Measurements from ENCODE around the gene MYL9. TPM values are rescaled to one million over a fixed set of nuclear protein-coding genes. Genes with fewer than 3 reads are reported as not detected.

MYL9 gene
- total and polyA plus RNA-seq, 2 experiments from 2014 or later = 29.7 to 100 TPM

- peaks cover 24% of the 10 kb centered on the region for H3K4me1 ChIP-seq (ENCODE audit: insufficient read depth)
- peaks cover 34% of the 10 kb centered on the region for H3K79me2 ChIP-seq (replicated peaks; ENCODE audit: insufficient read depth)
- H3K27me3 ChIP-seq (ENCODE audit: insufficient read depth) = no peaks in the 10 kb centered on the region
- Mint-ChIP-seq H3K27ac (no peak overlapping the region), H3K9me3 (peaks cover 12% of the 10 kb centered on the region), H3K27me3 (ENCODE audit: insufficient read depth, low read depth, poor library complexity) (peaks cover 2% of the 10 kb centered on the region), H3K4me3 (no peak overlapping the region), H3K4me1 (peaks cover 28% of the 10 kb centered on the region), H3K36me3 (ENCODE audit: low read depth) (peaks cover 38% of the 10 kb centered on the region)
- H4K20me1 ChIP-seq (replicated peaks; ENCODE audit: insufficient read depth) = no peaks in the 10 kb centered on the region
- H3K4me3 ChIP-seq = no peak overlapping the region
- H2AFZ ChIP-seq = no peak overlapping the region
- no peak for ATAC-seq
- TF ChIP-seq, protein P1, sequence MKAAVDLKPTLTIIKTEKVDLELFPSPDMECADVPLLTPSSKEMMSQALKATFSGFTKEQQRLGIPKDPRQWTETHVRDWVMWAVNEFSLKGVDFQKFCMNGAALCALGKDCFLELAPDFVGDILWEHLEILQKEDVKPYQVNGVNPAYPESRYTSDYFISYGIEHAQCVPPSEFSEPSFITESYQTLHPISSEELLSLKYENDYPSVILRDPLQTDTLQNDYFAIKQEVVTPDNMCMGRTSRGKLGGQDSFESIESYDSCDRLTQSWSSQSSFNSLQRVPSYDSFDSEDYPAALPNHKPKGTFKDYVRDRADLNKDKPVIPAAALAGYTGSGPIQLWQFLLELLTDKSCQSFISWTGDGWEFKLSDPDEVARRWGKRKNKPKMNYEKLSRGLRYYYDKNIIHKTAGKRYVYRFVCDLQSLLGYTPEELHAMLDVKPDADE (IDR thresholded peaks at IDR 0.05) = no peak
- TF ChIP-seq EZH2phosphoT487 (IDR thresholded peaks at IDR 0.05; ENCODE audit: unreplicated experiment) = no peak
- no peak for TF ChIP-seq ZNF114 (CRISPR knock-in tag; IDR thresholded peaks at IDR 0.05)
- no peak for TF ChIP-seq NANOG (IDR thresholded peaks at IDR 0.05; ENCODE audit: borderline replicate concordance)
- TF ChIP-seq CREB1 (CRISPR knock-in tag; IDR thresholded peaks at IDR 0.05; ENCODE audit: low read depth) = no peak
- no peak for TF ChIP-seq STAT1 (IDR thresholded peaks at IDR 0.05; ENCODE audit: unreplicated experiment)
- TF ChIP-seq CTCF (conservative IDR thresholded peaks at IDR 0.05; ENCODE audit: low read depth in 2 of 2) = no peak
- TF ChIP-seq EZH2 (IDR thresholded peaks at IDR 0.05; ENCODE audit: low read depth, unreplicated experiment) = no peak
- TF ChIP-seq, protein P2, sequence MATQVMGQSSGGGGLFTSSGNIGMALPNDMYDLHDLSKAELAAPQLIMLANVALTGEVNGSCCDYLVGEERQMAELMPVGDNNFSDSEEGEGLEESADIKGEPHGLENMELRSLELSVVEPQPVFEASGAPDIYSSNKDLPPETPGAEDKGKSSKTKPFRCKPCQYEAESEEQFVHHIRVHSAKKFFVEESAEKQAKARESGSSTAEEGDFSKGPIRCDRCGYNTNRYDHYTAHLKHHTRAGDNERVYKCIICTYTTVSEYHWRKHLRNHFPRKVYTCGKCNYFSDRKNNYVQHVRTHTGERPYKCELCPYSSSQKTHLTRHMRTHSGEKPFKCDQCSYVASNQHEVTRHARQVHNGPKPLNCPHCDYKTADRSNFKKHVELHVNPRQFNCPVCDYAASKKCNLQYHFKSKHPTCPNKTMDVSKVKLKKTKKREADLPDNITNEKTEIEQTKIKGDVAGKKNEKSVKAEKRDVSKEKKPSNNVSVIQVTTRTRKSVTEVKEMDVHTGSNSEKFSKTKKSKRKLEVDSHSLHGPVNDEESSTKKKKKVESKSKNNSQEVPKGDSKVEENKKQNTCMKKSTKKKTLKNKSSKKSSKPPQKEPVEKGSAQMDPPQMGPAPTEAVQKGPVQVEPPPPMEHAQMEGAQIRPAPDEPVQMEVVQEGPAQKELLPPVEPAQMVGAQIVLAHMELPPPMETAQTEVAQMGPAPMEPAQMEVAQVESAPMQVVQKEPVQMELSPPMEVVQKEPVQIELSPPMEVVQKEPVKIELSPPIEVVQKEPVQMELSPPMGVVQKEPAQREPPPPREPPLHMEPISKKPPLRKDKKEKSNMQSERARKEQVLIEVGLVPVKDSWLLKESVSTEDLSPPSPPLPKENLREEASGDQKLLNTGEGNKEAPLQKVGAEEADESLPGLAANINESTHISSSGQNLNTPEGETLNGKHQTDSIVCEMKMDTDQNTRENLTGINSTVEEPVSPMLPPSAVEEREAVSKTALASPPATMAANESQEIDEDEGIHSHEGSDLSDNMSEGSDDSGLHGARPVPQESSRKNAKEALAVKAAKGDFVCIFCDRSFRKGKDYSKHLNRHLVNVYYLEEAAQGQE (IDR thresholded peaks at IDR 0.05; ENCODE audit: unreplicated experiment) = no peak
- TF ChIP-seq ZNF331 (CRISPR knock-in tag; IDR thresholded peaks at IDR 0.05; ENCODE audit: low read depth) = no peak
- TF ChIP-seq, protein P3, sequence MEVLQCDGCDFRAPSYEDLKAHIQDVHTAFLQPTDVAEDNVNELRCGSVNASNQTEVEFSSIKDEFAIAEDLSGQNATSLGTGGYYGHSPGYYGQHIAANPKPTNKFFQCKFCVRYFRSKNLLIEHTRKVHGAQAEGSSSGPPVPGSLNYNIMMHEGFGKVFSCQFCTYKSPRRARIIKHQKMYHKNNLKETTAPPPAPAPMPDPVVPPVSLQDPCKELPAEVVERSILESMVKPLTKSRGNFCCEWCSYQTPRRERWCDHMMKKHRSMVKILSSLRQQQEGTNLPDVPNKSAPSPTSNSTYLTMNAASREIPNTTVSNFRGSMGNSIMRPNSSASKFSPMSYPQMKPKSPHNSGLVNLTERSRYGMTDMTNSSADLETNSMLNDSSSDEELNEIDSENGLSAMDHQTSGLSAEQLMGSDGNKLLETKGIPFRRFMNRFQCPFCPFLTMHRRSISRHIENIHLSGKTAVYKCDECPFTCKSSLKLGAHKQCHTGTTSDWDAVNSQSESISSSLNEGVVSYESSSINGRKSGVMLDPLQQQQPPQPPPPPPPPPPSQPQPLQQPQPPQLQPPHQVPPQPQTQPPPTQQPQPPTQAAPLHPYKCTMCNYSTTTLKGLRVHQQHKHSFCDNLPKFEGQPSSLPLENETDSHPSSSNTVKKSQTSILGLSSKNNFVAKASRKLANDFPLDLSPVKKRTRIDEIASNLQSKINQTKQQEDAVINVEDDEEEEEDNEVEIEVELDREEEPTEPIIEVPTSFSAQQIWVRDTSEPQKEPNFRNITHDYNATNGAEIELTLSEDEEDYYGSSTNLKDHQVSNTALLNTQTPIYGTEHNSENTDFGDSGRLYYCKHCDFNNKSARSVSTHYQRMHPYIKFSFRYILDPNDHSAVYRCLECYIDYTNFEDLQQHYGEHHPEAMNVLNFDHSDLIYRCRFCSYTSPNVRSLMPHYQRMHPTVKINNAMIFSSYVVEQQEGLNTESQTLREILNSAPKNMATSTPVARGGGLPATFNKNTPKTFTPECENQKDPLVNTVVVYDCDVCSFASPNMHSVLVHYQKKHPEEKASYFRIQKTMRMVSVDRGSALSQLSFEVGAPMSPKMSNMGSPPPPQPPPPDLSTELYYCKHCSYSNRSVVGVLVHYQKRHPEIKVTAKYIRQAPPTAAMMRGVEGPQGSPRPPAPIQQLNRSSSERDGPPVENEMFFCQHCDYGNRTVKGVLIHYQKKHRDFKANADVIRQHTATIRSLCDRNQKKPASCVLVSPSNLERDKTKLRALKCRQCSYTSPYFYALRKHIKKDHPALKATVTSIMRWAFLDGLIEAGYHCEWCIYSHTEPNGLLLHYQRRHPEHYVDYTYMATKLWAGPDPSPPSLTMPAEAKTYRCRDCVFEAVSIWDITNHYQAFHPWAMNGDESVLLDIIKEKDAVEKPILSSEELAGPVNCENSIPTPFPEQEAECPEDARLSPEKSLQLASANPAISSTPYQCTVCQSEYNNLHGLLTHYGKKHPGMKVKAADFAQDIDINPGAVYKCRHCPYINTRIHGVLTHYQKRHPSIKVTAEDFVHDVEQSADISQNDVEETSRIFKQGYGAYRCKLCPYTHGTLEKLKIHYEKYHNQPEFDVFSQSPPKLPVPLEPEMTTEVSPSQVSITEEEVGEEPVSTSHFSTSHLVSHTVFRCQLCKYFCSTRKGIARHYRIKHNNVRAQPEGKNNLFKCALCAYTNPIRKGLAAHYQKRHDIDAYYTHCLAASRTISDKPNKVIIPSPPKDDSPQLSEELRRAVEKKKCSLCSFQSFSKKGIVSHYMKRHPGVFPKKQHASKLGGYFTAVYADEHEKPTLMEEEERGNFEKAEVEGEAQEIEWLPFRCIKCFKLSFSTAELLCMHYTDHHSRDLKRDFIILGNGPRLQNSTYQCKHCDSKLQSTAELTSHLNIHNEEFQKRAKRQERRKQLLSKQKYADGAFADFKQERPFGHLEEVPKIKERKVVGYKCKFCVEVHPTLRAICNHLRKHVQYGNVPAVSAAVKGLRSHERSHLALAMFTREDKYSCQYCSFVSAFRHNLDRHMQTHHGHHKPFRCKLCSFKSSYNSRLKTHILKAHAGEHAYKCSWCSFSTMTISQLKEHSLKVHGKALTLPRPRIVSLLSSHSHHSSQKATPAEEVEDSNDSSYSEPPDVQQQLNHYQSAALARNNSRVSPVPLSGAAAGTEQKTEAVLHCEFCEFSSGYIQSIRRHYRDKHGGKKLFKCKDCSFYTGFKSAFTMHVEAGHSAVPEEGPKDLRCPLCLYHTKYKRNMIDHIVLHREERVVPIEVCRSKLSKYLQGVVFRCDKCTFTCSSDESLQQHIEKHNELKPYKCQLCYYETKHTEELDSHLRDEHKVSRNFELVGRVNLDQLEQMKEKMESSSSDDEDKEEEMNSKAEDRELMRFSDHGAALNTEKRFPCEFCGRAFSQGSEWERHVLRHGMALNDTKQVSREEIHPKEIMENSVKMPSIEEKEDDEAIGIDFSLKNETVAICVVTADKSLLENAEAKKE (CRISPR knock-in tag; IDR thresholded peaks at IDR 0.05) = no peak
- TF ChIP-seq POLR2AphosphoS5 (IDR thresholded peaks at IDR 0.05; ENCODE audit: low read depth) = no peak
- no peak for TF ChIP-seq JUNB (IDR thresholded peaks at IDR 0.05; ENCODE audit: unreplicated experiment)
- peaks cover 2% of the 10 kb centered on the region; the same call in 1 of the 2 replicates for H3K9me2 ChIP-seq (ENCODE audit: insufficient read depth)
- peaks cover 5% of the 10 kb centered on the region for H3F3A ChIP-seq (replicated peaks; ENCODE audit: low read depth)
- H3K27ac ChIP-seq (ENCODE audit: low read depth) = no peak overlapping the region
- H3K4me2 ChIP-seq = no peak overlapping the region
- H3K36me3 ChIP-seq (ENCODE audit: insufficient read depth) = no peaks in the 10 kb centered on the region
- no peak for DNase-seq (ENCODE audit: low spot score)
These were observed 24.2 kb downstream of the MYL9 start for GRCh38 chr20:36565520-36565919.

Data from GM23338 (cell line).